Psoas muscle (tissue), 8 donors: Measurements from ENCODE around the gene CDKAL1. TPM values are rescaled to one million over a fixed set of nuclear protein-coding genes. Genes with fewer than 3 reads are reported as not detected.

Experiments used
- ATAC-seq, 4 donors: fragments of 200-7000 bp; cut with Tn5 transposase; one replicate each; pipeline ENCODE4 v1.9.1; 2020; ENCODE audit warnings: moderate library complexity in 3 of 4, mild to moderate bottlenecking in 2 of 4
- DNase-seq, 2 donors: peaks; one replicate each; pipeline ENCODE4 v3.0.0-alpha.2; 2020
- H3K27ac ChIP-seq: fragments of 200-600 bp; one replicate; pipeline ENCODE4 v1.8.0; 2022
- H3K27me3 ChIP-seq, 3 donors: fragments of 200-600 bp in 1 of 3; one replicate each; pipeline versions ENCODE4 v1.6.1 to v1.8.0; 2013 to 2022; ENCODE audit warnings: low read length in 2 of 3, mild to moderate bottlenecking in 2 of 3, moderate library complexity in 1 of 3; ENCODE audit not compliant: insufficient read depth in 3 of 3
- H3K36me3 ChIP-seq, 2 donors: fragments of 200-600 bp in 1 of 2; one replicate each; pipeline versions ENCODE4 v1.6.1 to v1.8.0; 2013 to 2022; ENCODE audit warnings: low read depth in 1 of 2, mild to moderate bottlenecking in 1 of 2, moderate library complexity in 1 of 2; ENCODE audit not compliant: insufficient read depth in 1 of 2
- H3K4me1 ChIP-seq: fragments of 200-600 bp; one replicate; pipeline ENCODE4 v1.8.0; 2022
- H3K4me3 ChIP-seq: fragments of 200-600 bp; one replicate; pipeline ENCODE4 v1.8.0; 2022; ENCODE audit warnings: mild to moderate bottlenecking
- H3K9me3 ChIP-seq: fragments of 200-600 bp; one replicate; pipeline ENCODE4 v1.8.0; 2022
- WGBS, 3 donors: extraction: QIAGEN DNeasy Blood & Tissue Kit; methylation state at CpG; one replicate each; pipeline versions ENCODE4 v1.1.6 to v1.1.7; 2013; 5-methylcytosine and 5-hydroxymethylcytosine counted together
- intact Hi-C, 2 donors: fragments of 100-400 bp; cut with DNase I; formaldehyde crosslinking; loops; one replicate each; pipeline versions ENCODE4 v1.11.0 to v1.14.2; 2022
- polyA plus RNA-seq, 3 donors: library from polyadenylated mRNA; stranded (reverse); fragments of 200-250 nt; gene quantifications; one replicate each; pipeline ENCODE4 v1.2.3, GENCODE V29; 2013
- total RNA-seq, 4 donors: library from RNA; stranded (reverse); fragmentation: NEBNext Ultra II Directional in 2 of 4; extraction: Animal tissue kit (Norgen Biotek cat#: 25700) in 2 of 4; gene quantifications; one replicate each; pipeline versions ENCODE4 v1.2.1 to v1.2.4, GENCODE V29; 2021 to 2023
- TF ChIP-seq, protein P1 (sequence below): fragments of 200-600 bp; IDR thresholded peaks from one replicate; pipeline ENCODE4 v1.8.0; 2022; ENCODE audit warnings: antibody characterized with exemption
- donor health status: healthy with polysubstance abuse.
- donor health status: DM: no; HTN: no; CAD: no; lungs with moderate emphysema.
- donor health status: Bipolar disorder and iron deficiency.
- donor health status: healthy.
- donor health status: DM: yes; HTN: yes; CAD: no.
- donor health status: DM: no; HTN: no; CAD: no.
- donor health status: DM: no; HTN: no; CAD: no.
- donor health status: DM: yes; HTN: yes; CAD: no.

Gene CDKAL1
- total and polyA plus RNA-seq, 7 donors: 4.5 to 16.1 (median 12.9) TPM

DNA sequence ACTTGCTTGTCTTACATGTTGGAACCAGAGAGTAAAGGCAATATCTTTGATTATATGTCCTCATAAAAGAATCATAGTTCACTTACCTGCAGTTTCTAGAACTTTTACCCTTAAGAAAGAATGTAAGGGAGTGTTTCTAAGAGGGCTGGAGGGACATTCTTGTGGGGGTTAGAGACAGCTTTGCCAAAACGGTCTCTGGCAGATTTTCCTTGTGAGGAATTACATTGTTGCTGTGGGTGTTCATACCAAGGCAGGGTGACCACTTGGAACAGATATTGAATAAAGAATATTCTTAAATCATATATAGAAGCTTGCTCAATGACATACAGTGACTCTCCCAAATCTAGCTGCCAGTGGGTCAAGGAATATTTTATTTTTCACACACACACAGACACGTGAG, 541.7 kb downstream of the CDKAL1 start:
- ATAC-seq: no peak

DNA sequence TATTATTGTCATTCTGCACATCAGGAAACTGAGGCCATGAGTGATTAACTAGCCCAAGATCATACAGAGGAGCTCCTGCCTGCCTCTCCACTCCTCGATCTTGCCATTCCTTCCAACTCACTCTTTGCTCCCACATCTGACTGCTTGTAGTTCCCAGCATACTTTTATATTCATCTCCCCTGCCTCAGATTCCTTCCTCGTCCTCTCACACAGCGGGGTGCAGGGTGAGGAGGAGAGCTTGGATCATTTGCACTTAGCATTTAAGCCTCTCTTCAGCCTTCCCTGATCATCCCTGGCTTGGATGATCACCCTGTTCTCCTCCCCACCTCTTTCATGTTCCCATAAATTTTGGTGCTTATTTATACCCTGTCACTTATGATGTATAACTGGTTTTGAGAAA, 544.2 kb downstream of the CDKAL1 start:
- no peak for DNase-seq
- WGBS, 3 donors: 94 to 95% (median 94%) methylated on average over 3 of the region's 3 CpGs
- Histone ChIP-seq H3K4me1 (no peaks in the 10 kb centered on the region), H3K27ac (no peak overlapping the region), H3K4me3 (no peak overlapping the region), H3K36me3 (no peaks in the 10 kb centered on the region), H3K9me3 (no peaks in the 10 kb centered on the region), H3K27me3 (no peaks in the 10 kb centered on the region)
- TF ChIP-seq, protein P1, sequence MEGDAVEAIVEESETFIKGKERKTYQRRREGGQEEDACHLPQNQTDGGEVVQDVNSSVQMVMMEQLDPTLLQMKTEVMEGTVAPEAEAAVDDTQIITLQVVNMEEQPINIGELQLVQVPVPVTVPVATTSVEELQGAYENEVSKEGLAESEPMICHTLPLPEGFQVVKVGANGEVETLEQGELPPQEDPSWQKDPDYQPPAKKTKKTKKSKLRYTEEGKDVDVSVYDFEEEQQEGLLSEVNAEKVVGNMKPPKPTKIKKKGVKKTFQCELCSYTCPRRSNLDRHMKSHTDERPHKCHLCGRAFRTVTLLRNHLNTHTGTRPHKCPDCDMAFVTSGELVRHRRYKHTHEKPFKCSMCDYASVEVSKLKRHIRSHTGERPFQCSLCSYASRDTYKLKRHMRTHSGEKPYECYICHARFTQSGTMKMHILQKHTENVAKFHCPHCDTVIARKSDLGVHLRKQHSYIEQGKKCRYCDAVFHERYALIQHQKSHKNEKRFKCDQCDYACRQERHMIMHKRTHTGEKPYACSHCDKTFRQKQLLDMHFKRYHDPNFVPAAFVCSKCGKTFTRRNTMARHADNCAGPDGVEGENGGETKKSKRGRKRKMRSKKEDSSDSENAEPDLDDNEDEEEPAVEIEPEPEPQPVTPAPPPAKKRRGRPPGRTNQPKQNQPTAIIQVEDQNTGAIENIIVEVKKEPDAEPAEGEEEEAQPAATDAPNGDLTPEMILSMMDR: no peak
- no peak for ATAC-seq
- intact Hi-C loops: no loop called here

More for the DNA sequence above, 541.7 kb downstream of the CDKAL1 start:
- H3K4me3 ChIP-seq: no peak overlapping the region
- no peaks in the 10 kb centered on the region for H3K27me3 ChIP-seq
- no peaks in the 10 kb centered on the region for H3K9me3 ChIP-seq
- DNase-seq: no peak
- H3K27ac ChIP-seq: no peak overlapping the region
- WGBS, 3 donors: 88 to 91% (median 90%) methylated on average over 2 of the region's 2 CpGs
- no peaks in the 10 kb centered on the region for H3K36me3 ChIP-seq
- TF ChIP-seq, protein P1: no peak
- H3K4me1 ChIP-seq: no peaks in the 10 kb centered on the region
- intact Hi-C loops: no loop called here

DNA sequence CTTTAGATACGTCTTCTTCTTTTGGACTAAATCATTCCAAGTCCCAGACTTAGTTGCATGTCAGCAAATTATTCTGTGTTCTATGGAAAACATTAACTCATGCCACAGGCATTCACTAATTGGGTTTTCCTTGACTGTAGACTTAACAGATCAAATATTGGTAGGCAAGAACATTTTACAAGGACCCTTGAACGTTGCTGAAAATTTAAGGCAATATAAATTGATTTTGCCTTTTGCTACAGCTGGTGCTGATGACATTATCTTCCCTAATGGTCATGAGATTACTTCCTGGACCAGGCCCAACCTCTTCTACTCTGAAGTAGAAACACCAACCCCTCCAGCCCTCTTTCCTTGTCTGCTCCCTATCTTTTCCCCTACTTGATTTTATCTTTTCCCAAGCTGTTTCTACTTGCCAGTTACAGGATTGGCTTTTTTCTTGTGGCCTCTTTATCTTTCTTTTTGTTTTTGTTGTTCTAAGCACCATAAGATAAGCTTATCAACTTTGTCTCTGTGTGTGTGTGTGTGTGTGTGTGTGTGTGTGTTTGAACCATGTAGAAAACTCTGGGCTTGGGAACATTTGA, 545.3 kb downstream of the CDKAL1 start:
- no peaks in the 10 kb centered on the region for H3K4me1 ChIP-seq
- DNase-seq (no peak), ATAC-seq (no peak)
- WGBS, 3 donors: 47 to 60% (median 47%) methylated on average over 2 of the region's 2 CpGs
- H3K36me3 ChIP-seq: no peaks in the 10 kb centered on the region
- no peaks in the 10 kb centered on the region for H3K9me3 ChIP-seq
- intact Hi-C loops: no loop called here
- TF ChIP-seq, protein P1: no peak
- no peak overlapping the region for H3K27ac ChIP-seq
- H3K27me3 ChIP-seq: no peaks in the 10 kb centered on the region
- H3K4me3 ChIP-seq: no peak overlapping the region

DNA sequence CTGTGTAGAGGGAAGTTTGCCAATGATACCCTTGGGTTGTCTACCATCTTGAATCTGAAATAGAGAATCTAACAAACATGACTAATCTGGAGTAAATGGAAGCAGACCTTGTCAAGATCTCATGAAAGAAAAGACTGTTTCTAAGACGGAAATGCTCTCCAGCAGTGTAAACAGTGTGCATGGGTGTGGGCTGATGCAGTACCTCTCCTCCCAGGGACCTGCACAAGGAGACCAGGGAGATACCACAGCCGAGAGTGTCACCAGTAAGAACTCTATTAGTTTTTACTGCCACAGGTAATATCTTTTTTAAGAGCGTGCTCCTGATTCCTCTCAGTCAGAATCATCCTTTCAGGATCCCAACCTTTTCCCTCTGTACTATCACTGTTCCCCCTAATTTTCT, 546.0 kb downstream of the CDKAL1 start:
- ATAC-seq (no peak), DNase-seq (no peak)
- WGBS, 3 donors: 92 to 97% (median 93%) methylated on average over 3 of the region's 3 CpGs
- H3K36me3 ChIP-seq: no peaks in the 10 kb centered on the region
- no peak overlapping the region for H3K4me3 ChIP-seq
- H3K27me3 ChIP-seq: no peaks in the 10 kb centered on the region
- intact Hi-C loops: no loop called here
- H3K27ac ChIP-seq: no peak overlapping the region
- no peaks in the 10 kb centered on the region for H3K9me3 ChIP-seq
- no peaks in the 10 kb centered on the region for H3K4me1 ChIP-seq
- TF ChIP-seq, protein P1: no peak

DNA sequence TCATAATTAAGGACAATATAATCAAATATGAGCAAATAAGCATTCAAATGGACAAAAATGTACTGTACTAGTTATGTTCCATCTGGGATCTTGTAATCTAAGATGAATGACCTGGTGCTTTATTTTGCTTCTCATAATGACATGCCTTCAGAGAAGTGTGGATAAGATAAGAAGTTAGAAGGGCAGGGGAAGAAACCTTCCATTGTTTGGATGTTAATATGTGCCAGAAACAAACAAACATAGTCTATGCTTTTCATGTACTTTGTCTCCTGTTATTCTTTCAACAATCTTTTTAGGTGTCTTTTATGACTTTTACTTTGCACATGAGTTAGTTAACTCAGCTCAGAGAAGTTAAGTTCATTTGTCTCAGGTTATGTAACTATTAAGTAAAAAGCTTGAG, 547.8 kb downstream of the CDKAL1 start:
- H3K27ac ChIP-seq: no peak overlapping the region
- H3K4me3 ChIP-seq: no peak overlapping the region
- DNase-seq (no peak), ATAC-seq (no peak)
- intact Hi-C loops: no loop called here
- no peaks in the 10 kb centered on the region for H3K36me3 ChIP-seq
- H3K9me3 ChIP-seq: no peaks in the 10 kb centered on the region
- TF ChIP-seq, protein P1: no peak
- no peaks in the 10 kb centered on the region for H3K27me3 ChIP-seq
- H3K4me1 ChIP-seq: no peaks in the 10 kb centered on the region
